ENCODE results near the gene STARD3.

The STARD3 gene

DNA sequence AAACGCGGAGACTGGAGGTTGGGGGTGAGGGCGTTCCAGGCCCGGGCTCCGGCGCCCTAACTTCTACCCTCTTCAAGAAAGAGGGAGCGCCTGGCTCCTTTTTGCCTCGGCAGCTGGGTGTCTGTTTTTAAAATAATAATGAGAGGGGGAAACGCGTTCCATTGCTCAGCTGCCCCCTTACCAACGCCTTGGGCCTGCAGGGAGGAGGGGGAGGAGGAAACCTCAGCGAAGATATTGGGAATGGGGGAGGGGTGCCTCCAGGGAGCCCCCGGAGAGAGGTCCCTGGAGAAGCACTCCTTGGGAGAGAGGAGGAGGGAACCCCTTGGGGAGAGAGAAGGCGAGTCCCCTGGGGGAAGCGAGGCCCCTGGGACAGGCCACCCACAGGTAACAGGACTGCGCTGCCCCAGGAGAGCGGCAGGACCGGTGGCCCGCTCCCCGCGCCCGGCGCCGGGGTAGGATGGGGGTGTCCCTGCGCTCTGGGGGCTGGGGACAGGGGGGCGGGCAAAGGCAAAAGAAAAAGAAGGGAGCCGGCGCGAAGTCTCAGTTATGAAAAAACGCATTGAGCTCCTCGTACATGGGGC is 31.9 kb upstream of the STARD3 start:
- DNase-seq (ENCODE audit: low read depth), result no peak

DNA sequence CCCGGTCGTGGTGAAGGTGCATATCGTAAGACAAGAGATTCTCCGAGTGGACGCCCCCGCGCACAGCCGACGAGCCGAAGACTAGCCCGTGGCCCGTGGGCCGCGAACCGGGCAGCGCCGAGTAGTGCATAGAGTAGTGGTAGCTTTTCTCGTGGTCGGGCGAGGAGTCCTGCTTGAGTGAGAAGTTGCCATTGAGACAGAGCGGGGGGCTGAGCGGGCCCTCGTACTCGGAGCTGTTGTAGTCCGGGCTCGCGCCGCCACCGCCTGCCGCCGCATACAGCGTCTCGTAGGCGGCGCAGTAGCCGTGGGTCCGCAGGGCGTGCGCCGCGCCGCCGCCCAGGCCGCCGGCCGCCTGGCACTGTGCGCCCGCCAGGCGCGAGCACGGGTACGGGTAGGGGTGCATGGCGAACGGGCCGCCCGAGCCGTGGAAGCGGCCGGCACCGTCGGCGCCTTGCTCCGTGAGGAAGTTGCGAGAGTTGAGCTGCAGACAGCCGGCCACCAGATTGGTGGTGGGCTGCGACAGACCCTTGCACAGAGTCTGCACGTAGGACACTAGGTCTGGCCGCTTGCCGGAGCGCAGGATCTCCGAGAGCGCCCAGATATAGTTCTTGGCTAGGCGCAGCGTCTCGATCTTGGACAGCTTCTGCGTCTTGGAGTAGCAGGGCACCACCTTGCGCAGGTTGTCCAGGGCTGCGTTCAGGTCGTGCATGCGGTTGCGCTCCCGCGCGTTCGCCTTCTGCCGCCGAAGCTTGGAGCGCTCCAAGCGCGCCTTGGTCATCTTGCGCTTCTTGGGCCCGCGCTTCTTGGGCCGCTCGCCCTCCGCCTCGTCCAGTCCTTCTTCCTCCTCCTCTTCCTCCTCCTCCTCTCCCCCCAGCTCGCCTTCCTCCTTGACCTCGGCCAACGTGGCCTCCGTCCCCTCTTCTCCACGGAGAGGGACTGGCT is 31.2 kb upstream of the STARD3 start:
- DNase-seq (ENCODE audit: low read depth), result no peak

DNA sequence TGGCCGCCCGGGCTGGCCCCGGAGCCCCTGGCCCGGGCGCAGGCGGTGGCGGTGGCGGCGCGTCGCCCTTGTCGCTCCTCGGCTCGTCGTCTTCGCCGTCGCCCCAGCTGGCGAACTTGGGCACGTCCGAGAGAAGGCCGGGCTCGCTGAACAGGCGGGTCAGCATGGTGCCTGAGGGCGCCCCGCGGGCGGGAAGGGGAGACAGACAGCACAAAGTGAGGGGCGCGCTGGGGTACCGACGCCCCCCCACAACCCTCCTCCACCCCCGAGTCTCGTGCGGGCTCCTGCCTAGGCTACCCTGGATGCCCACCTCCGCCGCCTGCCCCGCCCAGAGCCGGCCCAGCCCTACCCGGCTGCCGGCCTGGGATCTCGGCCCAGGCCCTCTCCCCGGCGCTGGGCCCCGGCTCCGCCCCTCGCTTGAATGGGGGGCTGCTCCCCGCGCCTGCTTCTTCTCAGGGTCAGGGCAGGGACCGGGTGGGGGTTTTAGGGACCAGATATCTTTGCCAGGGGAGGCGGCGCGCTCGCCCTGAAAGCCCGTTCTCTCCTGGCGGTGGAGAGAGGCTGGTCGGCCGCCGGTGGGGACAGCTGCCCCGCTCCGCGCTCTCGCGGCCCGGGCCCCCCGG is 30.4 kb upstream of the STARD3 start:
- DNase-seq (ENCODE audit: low read depth), result no peak

DNA sequence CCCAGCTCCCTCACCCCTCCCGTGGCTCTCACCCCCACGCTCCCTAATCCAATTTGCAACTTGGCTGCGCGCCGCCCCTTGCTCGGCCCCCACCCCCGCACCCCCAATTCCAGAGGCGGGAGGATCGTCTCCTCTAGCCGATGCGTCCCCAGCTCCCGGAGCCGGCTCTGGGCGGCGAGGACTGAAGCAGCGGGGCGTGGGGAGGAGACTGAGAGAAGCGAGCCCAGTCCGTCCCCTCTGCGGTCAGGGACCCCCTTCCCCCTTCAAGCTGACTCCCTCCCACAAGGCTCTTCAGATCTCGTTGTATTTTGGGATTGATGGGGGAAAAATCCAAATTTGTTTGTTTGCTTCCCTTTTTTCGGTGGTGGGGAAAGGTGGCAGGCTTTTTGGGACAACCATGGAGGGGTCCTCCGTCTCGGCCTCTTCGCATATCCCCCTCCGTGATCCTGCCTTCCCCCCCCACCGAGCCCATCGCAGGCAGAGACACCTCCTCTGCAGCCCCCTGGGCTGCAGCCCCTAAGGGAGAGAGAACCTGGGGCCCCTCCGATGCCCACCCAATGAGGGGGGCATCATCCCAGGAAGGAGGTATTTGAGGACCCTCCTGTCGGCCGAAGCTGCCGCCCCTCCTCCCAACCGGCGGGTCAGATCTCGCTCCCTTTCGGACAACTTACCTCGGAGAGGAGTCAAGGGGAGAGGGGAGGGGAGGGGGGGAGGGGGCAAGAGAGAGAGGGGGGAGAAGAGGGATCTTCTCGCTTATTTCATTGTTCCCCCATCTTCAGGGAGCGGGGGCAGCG is 29.7 kb upstream of the STARD3 start:
- DNase-seq (ENCODE audit: low read depth), result no peak

DNA sequence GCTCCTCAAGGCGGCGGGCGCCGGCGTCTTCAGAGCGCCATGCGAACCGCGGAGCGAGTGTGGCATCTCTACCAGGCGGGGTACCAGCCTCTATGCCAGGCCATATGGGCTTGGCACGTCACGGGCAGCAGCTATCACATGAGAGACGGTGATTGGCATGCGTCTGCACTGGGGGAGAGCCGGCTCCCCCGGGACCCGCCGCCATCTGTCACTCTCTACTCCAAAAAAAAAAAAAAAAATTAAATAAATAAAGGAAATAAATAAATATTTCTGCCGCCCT is 29.2 kb upstream of the STARD3 start, which contains the start of gene NEUROD2:
NEUROD2 (minus strand) TSS at position 70 of the 280 bp plus-strand sequence. CDS start 1,321 bp downstream, outside the sequence.
- DNase-seq (ENCODE audit: low read depth), result no peak

DNA sequence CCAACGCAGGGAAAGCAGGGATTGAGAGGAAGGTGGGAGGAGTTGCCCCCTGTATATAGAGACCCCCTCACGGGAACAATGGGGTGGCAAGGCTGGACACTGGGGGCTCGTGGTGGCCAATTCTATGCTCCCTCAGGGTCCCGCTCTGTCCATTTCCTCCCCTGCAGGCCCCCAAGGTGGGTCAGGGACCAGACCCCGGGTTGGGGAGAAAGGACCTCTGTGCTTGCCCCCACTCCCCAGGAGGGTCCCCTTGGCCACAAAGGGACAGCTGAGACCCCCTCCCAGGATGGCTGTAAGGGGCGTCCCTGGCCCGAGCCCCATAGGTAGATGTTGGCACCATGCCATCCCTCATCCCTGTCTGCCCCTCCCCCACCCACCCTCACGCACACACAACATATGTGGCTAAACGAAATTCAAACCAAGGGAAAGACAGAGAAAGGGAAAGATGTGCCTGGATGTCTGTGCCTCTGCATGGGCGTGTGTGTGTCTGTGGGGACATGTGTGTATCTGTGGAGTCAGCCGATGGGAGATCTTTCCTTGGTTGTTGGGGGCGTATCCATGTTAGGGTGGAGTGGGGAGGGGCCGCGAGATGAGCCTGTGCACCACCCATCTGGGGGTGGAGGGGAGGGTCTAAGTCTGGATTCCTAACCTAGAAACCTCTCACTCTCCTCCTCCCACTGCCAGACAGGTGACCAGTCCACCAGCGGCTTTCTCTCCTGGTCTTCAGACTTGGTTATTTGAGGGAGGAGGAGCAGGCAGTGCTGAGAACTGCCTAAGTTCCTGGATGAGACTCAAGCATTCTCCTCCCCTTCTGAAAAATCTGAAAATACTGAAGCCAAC is 28.6 kb upstream of the STARD3 start:
- DNase-seq (ENCODE audit: low read depth), result no peak

DNA sequence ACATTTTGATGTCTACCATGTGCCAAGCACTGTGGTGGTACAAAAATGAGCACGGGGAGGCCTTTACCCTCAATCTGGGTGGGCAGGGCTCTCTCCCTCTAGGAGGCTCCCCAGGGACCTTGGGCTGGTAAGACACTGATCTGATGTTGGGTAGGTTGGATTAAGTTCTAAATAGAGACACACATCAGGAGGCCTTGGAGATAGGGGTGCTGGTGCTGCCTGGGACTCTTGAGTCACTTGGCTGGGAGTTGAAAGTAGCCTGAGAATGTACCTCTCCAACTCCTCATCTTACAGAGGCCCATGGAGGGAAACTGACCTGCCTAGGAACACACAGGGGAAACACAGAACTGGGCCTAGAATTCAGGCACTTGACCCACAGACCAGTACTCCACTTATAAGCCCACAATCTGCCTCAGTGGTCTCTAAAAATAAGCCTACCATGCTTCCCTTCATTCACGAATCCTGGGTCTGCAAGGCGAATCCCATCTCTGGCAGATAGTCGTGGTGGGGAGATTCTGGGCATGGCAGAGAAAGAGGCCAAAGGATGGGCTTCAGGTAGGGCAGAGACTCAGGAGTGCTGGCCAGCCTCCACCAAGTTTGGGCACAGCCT is 27.4 kb upstream of the STARD3 start:
- DNase-seq (ENCODE audit: low read depth), result no peak

DNA sequence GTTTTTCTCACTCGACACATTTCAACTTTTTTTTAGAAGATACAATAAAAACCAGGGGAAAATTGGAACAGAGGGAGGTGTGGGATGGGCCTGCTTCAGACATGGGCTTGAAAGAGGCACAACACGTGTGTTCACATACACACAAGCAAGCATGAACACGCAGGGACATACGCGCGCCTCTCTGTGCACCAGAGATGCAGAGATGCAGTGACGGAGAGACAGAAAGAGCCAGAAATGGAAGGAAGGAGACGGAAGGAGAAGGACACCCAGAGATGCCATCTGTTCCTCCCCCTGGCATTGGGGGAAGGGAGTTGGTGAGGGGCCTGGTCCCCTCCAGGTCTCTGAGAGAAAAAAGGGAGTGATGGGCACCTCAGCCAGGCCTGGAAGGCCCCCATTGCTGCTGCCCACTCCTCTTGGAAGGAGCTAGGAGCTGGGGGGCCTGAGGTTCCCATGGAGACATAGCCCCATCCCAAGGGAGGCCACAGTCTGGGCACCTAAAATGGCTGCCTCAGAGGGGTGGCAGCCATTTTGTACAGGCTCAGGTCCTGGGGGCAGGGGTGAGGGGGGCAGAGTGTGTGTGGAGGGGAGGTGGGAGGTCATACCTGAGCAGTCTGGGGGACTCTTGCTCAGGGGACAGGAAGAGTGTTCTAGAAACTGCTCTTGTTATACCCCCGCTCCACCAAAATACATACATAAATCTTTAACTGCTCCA is 25.4 kb upstream of the STARD3 start:
- DNase-seq (ENCODE audit: low read depth), result no peak

DNA sequence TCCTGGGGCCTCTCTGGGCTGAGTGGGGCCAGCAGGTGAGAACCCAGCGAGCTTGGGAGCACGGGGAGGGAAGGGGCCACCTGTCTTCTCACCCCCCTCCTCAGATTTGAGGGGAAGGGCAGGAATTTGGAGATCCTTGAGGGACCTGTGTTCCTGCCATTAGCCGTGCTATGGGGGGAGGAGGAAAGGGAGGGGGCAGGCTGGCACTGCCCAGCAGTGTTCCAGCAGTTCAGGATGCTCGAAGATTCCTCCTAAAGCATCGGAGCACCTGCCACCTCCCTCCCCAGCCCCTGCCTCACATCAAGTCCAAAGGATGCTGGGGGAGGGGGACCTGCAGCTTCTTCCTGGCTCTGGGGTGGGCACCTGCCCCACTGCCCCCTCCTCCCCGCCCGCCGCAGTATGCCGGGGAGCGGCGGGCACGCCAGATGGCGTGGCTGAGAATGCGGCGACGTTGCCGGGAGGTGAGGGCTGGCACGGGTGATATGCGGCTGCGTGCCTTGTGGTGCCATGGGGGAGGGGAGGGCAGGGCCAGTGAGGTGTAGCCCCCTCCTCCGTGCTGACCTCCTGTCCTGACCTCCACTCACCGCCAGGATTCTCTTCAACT is 24.6 kb upstream of the STARD3 start:
- no peak for DNase-seq (ENCODE audit: low read depth)

DNA sequence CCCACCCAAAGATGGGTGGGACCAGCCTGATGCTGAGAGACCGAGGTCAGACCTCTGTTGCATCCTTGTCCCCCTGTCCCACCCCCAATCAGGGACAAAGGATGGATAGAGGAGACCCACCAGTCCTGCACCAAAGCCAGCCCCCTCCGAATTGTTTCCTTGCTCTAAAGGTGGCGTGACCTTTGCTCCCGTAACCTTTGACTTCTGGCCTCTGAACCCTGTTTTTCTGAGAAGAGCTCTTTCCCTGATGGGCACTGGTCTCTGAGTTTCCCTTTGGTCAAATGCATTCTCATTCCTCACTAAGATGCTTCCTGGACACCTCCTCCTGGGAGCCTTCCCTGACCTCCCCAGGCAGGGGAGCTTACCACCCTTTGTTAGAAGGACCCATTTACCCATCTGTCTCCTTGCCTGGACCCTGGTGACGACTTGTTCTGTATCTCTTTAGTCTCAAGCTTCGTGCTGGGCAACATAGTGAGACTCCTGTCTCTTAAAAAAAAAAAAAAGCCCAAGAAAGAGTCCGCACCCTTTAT is 23.9 kb upstream of the STARD3 start:
- DNase-seq (ENCODE audit: low read depth), result no peak

DNA sequence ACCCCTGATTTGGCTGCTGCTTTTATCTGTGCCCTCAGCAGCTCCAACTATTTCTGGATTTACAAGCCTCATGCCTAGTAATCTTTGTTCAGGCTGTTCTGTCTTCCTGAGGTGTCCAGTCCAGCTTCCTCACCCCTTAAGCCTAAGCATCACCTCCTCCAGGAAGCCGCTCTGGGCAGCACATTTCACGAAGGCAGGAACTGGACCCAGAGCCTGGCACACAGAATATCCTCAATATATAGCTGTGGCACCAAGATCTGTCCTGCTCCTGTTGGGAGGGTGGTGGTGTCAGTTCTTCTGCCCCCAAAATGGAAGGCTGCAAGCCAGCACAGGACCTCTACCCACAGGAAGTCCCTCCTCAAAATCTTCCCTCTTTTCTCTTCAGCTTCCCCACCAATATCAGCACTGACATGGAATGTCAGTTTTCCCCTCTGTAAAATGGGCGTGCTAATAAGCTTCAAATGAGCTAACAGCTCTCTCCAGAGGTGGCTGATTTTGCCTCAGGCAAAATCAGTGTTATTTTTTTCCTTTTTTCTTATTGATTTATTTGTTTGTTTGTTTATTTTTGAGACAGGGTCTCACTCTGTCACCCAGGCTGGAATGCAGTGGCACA is 22.3 kb upstream of the STARD3 start:
- DNase-seq (ENCODE audit: low read depth), result no peak

DNA sequence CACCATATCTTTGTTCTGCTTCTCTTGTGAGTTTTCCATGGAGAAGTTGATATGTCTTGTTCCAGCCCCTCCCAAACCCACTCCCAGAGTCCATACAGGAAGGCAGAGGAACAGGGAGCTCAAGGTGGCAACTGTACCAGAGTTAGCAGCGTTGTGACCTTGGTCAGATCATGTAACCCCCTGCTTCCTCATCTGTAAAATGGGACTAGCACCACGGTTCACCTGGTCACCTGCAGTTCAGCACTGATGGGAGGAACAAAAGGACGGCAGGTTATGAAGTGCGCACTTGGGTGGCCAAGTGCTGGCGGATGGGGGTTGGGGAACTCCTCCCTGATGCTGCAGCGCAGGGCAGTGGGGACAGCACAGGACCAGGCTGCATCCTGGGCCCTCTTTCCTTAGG is 21.5 kb upstream of the STARD3 start:
- no peak for DNase-seq (ENCODE audit: low read depth)

DNA sequence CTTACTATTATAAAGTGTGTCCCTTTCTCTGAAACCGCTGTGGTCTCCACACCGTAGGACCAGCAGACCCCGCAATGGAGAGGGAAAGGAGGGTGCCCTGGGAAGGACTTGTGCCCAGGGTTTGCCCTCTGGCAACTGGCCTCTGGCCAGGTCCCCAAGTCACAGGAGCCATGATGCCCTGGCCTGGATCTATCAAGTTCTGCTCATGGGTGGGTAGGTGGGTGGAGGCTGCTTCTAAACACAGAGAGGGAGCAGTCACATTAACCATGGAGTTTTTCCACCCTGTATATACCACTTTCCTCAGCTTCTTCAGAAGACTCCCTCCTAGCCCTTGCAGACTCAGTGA is 19.9 kb upstream of the STARD3 start:
- no peak for DNase-seq (ENCODE audit: low read depth)

DNA sequence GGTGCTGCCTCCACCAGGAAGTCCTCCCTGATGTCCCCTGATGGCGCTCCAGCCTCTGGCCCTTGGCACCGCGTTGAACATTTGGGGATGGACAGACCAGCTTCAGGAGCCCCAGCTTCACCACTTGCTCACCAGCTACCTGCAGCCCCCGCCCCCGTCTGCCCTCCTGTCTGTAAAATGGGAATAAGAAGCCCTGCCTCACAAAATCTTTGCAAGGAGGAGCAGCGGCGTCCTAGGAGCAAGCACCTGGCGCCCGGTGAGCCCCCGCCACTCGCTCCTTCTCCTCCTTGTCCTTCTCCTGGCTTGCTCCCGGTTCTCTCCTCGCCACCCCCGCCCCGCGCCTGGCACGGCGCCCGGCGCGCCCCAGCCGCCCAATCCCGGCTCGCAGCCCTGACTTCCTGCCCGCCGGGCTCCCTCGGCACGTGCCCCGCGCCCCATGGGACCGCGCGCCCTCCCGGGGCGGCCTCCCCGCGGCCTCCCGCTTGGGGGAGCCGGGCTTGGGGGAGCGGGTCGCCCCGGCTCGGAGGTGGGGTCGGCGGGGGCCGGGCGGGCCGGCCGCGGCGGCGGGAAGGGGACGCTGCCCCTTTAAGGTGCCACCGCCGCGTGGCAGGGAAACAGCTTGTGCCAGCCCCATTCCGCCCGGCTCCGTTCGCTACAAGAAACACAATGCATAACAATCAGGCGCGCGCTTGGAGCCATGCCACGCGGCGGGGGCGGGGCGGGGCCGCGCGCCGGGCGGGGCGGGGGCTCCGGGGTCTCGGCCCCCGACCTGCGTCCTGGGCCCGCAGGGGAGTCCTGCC is 19.3 kb upstream of the STARD3 start:
- DNase-seq (ENCODE audit: low read depth), result no peak

DNA sequence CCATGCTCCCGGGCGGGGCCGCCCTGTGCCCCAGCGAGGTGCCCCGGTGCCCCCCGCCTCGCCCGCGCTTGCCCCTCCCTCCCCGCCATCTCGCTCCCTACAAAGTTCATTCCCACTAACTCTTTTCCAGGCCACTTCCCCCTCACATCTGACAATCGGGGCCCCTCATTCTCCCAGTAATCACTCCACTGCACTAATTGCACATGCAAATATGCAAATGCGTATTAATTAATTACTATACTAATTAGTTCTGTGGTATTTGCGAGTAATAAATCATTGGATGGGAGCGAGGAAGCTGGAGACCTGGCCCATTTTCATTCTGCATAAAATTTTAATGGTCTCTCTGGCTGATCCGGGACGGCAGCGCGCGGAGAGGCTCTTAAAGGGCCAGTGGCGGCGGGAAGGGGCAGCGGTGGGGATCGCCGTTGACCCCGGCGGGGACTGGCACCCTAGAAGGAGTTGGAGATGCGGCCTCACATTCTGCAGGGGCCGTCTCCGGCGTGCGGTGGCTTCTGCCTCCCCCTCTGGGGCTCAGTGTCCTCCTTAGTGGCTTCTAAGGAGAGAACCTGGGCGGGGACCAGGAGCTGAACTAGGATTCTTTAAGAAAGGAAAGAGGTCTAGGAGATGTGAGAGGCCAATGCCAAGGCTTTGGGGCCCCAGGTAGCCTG is 18.6 kb upstream of the STARD3 start:
- no peak for DNase-seq (ENCODE audit: low read depth)

DNA sequence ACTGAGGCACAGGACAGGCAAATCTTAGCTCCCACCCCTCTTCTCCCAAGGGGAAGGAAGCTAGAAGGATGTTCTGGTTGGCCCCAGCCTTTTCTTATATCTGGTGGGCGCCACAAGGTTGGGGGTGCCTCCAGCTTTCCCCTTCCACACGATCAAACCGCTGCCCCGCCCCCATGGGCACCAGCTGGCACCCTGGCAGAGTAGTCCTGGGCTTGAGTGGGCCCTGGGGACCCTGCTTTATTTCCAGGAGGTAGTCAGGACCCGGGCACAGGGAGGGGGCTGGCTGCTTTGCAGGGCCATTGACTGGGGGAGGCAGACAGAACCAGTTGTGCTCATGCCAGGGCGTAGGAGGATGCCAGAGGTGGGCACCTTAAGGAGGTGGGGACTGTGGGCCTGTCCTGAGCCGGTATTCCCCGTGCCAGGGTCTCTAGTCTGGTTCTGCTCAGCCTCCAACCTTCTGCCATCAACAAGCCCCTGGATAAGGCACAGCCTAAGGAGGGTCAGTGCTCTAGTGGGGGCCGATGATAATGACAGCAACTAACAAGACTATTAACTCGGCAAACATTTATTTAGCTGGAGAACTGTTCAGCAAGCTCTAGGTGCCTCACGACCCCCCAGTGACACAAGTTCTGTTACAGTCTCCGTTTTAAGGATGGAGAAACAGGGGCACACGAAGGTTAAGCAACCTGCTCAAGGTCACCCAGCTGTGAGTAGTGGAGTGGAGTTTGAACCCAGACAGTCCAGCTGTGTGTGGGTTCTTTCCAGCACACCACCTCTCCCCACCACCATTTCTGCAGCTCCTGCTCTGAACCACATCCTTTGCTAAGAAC is 17.8 kb upstream of the STARD3 start:
- DNase-seq (ENCODE audit: low read depth), result no peak

DNA sequence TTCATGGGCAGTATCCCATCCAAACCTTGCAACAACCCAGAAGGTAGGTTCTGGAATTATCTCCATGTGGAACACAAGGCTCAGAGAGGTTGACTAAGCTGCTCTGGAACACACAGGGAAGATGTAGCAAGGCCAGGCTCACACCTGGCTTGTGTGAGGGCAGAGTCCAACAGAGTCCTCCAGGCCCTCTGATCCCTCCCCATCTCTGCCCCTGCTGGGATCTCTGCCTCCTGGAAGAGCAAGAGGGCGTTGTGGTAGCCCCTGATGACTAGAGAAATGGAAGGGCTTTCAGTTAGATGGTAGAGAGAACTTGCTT is 17.2 kb upstream of the STARD3 start:
- DNase-seq (ENCODE audit: low read depth), result no peak

Measured in iris pigment epithelial cell (primary cell).